Esophagus muscularis mucosa (tissue), 4 donors: ENCODE results near the gene ZBTB18. TPM values are rescaled to one million over a fixed set of nuclear protein-coding genes. Genes with fewer than 3 reads are reported as not detected.

ENCODE experiments used
- DNase-seq: peaks from one replicate; pipeline ENCODE4 v3.0.0-alpha.2; 2017; ENCODE audit errors: extremely low spot score
- H3K27ac ChIP-seq, 4 donors: fragments of 200-600 bp; sonication (generic); replicated peaks in 1 of 4; 1 replicate in 3 of 4; 2 replicates in 1 of 4; pipeline ENCODE4 v1.5.1; 2016 to 2019; ENCODE audit warnings: mild to moderate bottlenecking in 1 of 4
- H3K27me3 ChIP-seq, 4 donors: fragments of 200-600 bp; sonication (generic); one replicate each; pipeline versions ENCODE4 v1.5.1 to v1.6.0; 2016 to 2019
- H3K36me3 ChIP-seq, 4 donors: fragments of 200-600 bp; sonication (generic); one replicate each; pipeline ENCODE4 v1.5.1; 2016 to 2019
- H3K4me1 ChIP-seq, 4 donors: fragments of 200-600 bp; sonication (generic); one replicate each; pipeline ENCODE4 v1.5.1; 2016 to 2019
- H3K4me3 ChIP-seq, 4 donors: fragments of 200-600 bp; sonication (generic); 1 replicate in 2 of 4; 2 replicates in 2 of 4; pipeline ENCODE4 v1.5.1; 2016 to 2019; ENCODE audit warnings: mild to moderate bottlenecking in 4 of 4, moderate library complexity in 1 of 4
- H3K9me3 ChIP-seq, 4 donors: fragments of 200-600 bp; sonication (generic); 1 replicate in 3 of 4; 2 replicates in 1 of 4; pipeline ENCODE4 v1.5.1; 2016 to 2019
- CTCF ChIP-seq, 3 experiments: fragments of 200-600 bp in 2 of 3; fragments of 450-650 bp in 1 of 3; sonication (generic) in 2 of 3; IDR thresholded peaks; one replicate each; pipeline ENCODE4 v1.5.1; 2017 to 2019; ENCODE audit warnings: antibody characterized with exemption in 3 of 3, mild to moderate bottlenecking in 2 of 3, moderate library complexity in 1 of 3
- EP300 ChIP-seq: sonication (generic); formaldehyde crosslinking; IDR thresholded peaks from one replicate; pipeline ENCODE4 v1.6.1; 2017; ENCODE audit warnings: antibody characterized with exemption
- POLR2A ChIP-seq: fragments of 450-650 bp; IDR thresholded peaks from one replicate; pipeline ENCODE4 v1.6.1; 2017; ENCODE audit warnings: antibody characterized with exemption, moderate library complexity, mild to moderate bottlenecking, low read depth
- POLR2AphosphoS5 ChIP-seq, 2 donors: sonication (generic); formaldehyde crosslinking; IDR thresholded peaks; one replicate each; pipeline ENCODE4 v1.6.1; 2017; ENCODE audit warnings: antibody characterized with exemption in 2 of 2
- WGBS: methylation state at CpG from one replicate; pipeline ENCODE4 v1.1.5; 2018; 5-methylcytosine and 5-hydroxymethylcytosine counted together
- intact Hi-C: fragments of 100-400 bp; cut with DNase I; formaldehyde crosslinking; loops from one replicate; pipeline ENCODE4 v1.15.1; 2023
- total RNA-seq, 4 donors: library from RNA; depleted of rRNA; stranded (reverse); fragments of >200 nt; gene quantifications; one replicate each; pipeline versions ENCODE4 v1.1.0 to v1.2.1, GENCODE V29; 2016

The ZBTB18 gene
- total RNA-seq, 4 donors from 2014 or later = 15.0 to 23.7 (median 18.2) TPM

DNA sequence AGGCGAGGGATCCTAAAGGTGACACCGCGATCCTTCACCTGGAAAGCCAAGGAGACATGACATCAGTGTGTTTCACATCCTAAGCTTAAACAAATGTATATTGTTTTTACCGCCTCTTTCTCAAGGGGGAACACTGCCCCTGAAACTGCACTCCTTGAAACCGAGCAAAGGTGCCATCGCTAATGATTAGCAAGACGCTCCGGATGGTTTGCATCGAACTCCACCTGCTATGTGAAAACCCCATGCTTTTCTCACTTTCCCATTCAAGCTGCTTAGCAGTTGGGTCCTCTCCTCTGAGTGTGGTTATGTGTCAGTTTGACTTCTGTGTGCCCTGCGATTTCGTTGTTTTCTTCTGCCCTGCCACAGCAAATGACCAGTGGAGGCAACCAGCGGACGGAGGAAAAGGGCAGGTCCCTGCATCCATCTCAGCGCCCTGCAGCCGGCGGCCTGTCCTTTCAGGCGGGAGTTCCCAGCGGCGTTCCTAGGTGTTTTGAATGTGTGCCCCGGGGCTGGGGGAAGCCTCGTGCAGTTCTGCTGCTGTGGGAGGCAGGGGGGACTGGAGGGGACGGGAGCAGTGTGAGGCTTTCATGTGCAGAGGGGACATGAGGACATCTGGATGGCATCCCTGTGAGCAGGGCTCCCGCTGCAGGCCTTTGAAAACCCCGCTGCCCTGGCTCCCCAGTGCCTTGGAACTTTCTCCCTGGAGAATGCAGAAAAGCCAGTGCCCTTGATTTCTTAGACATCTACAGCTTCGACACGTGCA is 16.1 kb downstream of the ZBTB18 start:
- Histone ChIP-seq H3K27me3 (no peaks in the 10 kb centered on the region), H3K9me3 (no peaks in the 10 kb centered on the region), H3K4me3 (no peak overlapping the region), H3K27ac (no peak overlapping the region), H3K4me1 (no peaks in the 10 kb centered on the region), H3K36me3 (no peaks in the 10 kb centered on the region)
- TF ChIP-seq CTCF (IDR thresholded peaks at IDR 0.05) = no peak
- TF ChIP-seq EP300 = no peak
- TF ChIP-seq POLR2A = no peak
- TF ChIP-seq POLR2AphosphoS5 (IDR thresholded peaks at IDR 0.05) = no peak
- DNase-seq = no peak
- WGBS = 80% methylated on average over 22 of the region's 26 CpGs
- intact Hi-C loops = no loop called here

DNA sequence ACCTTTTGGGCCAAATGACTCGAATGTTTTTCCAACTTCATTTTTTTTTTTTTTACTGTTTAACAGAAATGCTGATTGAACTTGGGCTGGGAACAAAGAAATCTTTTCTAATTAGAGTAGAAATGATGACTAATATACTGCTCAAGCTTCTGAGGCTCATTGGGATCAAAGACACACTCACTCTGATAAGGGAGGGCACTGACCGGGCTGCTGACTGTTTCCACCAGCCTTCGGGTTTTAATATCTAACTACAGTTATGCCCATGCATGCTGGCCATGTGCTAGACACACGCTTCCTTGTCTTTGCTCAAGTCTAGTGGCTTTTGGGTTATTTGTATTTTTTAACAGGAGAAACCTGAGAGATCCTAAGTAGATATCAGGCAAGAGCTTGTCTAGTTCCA is 16.8 kb downstream of the ZBTB18 start:
- Histone ChIP-seq H3K27ac (no peak overlapping the region), H3K4me1 (no peaks in the 10 kb centered on the region), H3K36me3 (no peaks in the 10 kb centered on the region), H3K27me3 (no peaks in the 10 kb centered on the region), H3K4me3 (no peak overlapping the region), H3K9me3 (no peaks in the 10 kb centered on the region)
- whole genome bisulfite sequencing = 79% methylated on average over 4 of the region's 4 CpGs
- no peak for DNase-seq
- TF ChIP-seq POLR2AphosphoS5 (IDR thresholded peaks at IDR 0.05) (no peak), CTCF (IDR thresholded peaks at IDR 0.05) (no peak), EP300 (no peak), POLR2A (no peak)
- intact Hi-C loops = no loop called here

- H3K27ac ChIP-seq = no peak overlapping the region
- no peaks in the 10 kb centered on the region for H3K4me1 ChIP-seq
- 99% methylated on average over 6 of the region's 6 CpGs for WGBS
- no peak for TF ChIP-seq CTCF (IDR thresholded peaks at IDR 0.05)
- no peak for TF ChIP-seq EP300
- TF ChIP-seq POLR2A = no peak
- TF ChIP-seq POLR2AphosphoS5 (IDR thresholded peaks at IDR 0.05) = no peak
- H3K9me3 ChIP-seq = no peaks in the 10 kb centered on the region
- no peaks in the 10 kb centered on the region for H3K27me3 ChIP-seq
- intact Hi-C loops = no loop called here
- H3K4me3 ChIP-seq = no peak overlapping the region
- no peak for DNase-seq
- H3K36me3 ChIP-seq = no peaks in the 10 kb centered on the region
Observed at GRCh38 chr1:244068567-244068966, 17.5 kb downstream of the ZBTB18 start.

- no peak overlapping the region for H3K4me3 ChIP-seq
- H3K4me1 ChIP-seq = no peaks in the 10 kb centered on the region
- no peaks in the 10 kb centered on the region for H3K36me3 ChIP-seq
- no peak for DNase-seq
- intact Hi-C loops = no loop called here
- H3K9me3 ChIP-seq = no peaks in the 10 kb centered on the region
- H3K27ac ChIP-seq = no peak overlapping the region
- 92% methylated on average over 8 of the region's 8 CpGs for WGBS
- TF ChIP-seq CTCF (IDR thresholded peaks at IDR 0.05) = no peak
- TF ChIP-seq EP300 = no peak
- no peak for TF ChIP-seq POLR2A
- H3K27me3 ChIP-seq = no peaks in the 10 kb centered on the region
Observed at GRCh38 chr1:244069326-244069898, 18.3 kb downstream of the ZBTB18 start.
